ENCODE data around the gene SLC7A9.

The SLC7A9 gene

DNA sequence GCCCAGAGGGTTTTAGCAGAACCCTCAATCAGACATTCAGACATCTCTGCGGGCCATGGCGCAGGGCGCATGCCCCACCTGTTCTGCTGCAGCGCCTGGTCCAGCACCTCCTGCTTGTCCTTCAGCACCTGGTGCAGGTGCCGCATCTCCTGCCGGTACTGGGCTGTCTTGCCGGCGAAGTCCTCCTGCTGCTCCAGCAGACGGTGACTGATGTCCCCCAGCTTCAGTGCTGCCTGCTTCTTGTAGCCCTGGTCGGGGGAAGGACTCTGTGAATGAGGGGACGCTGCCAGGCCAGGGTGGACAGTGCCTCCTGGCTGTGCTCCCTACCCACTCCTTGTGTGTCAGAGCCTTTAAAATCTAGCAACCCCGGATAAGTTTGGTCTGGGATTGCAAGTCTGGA, 12.2 kb upstream of the SLC7A9 start:
- TF ChIP-seq, protein P1, sequence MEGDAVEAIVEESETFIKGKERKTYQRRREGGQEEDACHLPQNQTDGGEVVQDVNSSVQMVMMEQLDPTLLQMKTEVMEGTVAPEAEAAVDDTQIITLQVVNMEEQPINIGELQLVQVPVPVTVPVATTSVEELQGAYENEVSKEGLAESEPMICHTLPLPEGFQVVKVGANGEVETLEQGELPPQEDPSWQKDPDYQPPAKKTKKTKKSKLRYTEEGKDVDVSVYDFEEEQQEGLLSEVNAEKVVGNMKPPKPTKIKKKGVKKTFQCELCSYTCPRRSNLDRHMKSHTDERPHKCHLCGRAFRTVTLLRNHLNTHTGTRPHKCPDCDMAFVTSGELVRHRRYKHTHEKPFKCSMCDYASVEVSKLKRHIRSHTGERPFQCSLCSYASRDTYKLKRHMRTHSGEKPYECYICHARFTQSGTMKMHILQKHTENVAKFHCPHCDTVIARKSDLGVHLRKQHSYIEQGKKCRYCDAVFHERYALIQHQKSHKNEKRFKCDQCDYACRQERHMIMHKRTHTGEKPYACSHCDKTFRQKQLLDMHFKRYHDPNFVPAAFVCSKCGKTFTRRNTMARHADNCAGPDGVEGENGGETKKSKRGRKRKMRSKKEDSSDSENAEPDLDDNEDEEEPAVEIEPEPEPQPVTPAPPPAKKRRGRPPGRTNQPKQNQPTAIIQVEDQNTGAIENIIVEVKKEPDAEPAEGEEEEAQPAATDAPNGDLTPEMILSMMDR (IDR thresholded peaks at IDR 0.05; ENCODE audit: low read depth, low read length) = no peak
- no peak overlapping the region for H3K4me3 ChIP-seq (ENCODE audit: low read depth, low read length)

DNA sequence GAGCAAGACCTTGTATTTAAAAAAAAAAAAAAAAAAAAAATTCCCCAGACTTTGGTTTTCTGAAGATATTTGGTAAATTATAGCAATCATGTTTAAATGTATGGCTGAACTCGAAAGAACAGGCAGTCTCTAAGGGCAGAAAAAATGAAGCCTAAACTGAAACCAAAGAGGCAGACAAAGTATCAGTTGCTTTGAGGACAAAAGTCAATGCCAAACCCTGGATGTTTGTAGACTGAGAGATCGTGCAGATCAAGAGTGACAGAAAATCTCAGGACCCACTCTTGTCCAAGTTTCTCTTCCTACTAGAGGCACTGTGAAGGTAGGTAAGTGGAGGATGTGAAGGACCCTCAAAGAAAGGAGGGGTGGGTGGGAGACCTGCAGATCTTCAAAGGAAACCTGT, 11.1 kb upstream of the SLC7A9 start:
- TF ChIP-seq, protein P1 (IDR thresholded peaks at IDR 0.05; ENCODE audit: low read depth, low read length) = no peak

DNA sequence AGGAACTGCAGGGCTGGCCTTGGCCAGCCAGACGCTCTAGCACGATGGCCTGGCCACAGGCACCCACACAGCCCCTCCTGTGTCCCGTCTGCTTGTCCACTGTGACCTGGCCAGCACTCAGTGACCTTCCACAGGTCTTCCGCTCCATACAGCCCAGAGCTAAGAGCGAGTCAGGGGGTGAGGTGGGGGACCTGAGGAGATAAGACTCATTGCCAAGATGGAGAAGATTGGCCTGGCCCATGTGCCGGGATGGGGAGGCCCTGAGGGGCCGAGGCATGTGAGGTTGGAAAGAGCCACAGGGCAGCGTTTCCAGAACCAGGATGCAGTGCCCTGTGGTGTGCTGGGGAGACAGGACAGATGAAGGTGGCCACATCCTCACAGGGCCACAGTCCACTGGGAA, 10.2 kb upstream of the SLC7A9 start:
- TF ChIP-seq, protein P1 (IDR thresholded peaks at IDR 0.05; ENCODE audit: low read depth, low read length) = no peak

More for the DNA sequence above, 11.1 kb upstream of the SLC7A9 start:
- H3K4me3 ChIP-seq (ENCODE audit: low read depth, low read length) = no peak overlapping the region

DNA sequence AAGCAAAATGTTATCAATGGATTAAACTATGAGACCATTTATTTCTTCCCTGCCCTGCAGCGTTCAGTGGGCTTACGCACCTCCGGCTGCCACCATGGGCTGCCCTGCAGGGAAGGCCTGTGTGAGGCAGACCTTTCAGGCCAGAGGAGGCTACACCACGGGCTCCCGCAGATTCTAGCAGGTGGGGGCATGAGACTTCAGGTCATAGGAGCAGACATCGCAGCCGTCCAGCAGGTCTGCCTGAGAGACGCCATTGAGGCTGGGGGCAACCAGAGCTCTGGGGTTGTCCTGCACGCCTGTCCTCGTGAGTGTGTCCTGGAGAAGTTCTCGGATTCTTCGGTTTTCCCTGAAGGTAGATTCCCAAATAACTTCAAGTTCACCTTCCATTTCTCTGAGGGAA, 9.4 kb upstream of the SLC7A9 start:
- no peak overlapping the region for H3K4me3 ChIP-seq (ENCODE audit: low read depth, low read length)
- TF ChIP-seq, protein P1 (IDR thresholded peaks at IDR 0.05; ENCODE audit: low read depth, low read length) = no peak

More for the DNA sequence above, 10.2 kb upstream of the SLC7A9 start:
- H3K4me3 ChIP-seq (ENCODE audit: low read depth, low read length) = no peak overlapping the region

DNA sequence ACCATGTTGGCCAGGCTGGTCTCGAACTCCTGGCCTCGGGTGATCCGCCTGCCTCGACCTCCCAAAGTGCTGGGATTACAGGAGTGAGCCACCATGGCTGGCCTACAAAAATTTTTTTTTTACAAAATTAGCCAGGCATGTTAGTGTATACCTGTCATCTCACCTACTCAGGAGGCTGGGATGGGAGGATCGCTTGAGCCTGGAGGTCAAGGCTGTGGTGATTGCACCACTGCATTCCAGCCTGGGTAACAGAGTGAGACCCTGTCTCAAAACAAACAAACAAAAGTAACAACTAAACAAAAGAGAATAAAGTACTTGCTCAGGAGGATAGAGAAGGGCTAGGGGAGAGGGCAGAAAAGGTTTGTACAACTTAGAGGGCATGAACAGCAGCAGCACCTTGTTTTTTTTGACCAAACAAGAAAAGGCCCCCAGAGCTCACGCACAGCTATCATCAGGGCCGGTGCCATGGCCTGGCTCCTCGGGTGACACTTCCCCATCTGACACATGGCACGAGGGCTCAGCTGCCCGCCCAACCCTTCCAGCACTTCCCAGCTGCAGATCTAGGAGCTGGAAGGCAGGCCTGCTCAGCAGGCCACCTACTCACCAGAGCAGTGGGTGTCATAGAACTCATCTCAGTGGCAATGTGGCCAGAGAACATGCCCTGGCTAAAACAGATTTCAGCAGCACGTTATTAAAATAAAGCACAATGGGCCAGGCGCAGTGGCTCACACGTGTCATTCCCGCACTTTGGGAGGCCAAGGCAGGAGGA, 8.6 kb upstream of the SLC7A9 start:
- TF ChIP-seq, protein P1 (IDR thresholded peaks at IDR 0.05; ENCODE audit: low read depth, low read length) = no peak
- H3K4me3 ChIP-seq (ENCODE audit: low read depth, low read length) = no peak overlapping the region

DNA sequence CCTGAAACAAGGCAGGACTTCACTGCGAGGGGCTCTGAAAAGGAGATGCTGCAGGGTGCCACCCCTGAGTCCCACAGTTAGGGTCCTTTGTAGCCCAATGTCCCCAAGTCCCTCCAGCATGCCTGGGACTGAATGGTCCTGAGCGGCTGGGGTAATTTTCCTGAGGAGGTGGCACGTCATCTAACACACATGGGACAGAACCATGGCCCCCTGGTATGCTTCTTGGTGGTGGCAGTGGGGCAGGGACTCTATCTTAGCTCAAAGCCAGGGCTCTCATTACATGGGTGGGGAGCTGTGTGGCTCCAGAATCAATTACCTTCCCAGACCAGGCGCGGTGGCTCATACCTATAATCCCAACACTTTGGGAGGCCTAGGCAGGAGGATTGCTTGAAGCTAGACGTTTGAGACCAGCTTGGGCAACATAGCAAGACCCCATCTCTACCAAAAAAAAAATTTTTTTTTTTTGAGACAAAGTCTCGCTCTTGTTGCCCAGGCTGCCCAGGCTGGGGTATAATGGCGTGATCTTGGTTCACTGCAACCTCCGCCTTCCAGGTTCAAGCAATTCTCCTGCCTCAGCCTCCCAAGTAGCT, 7.9 kb upstream of the SLC7A9 start:
- TF ChIP-seq, protein P1 (IDR thresholded peaks at IDR 0.05; ENCODE audit: low read depth, low read length) = no peak
- no peak overlapping the region for H3K4me3 ChIP-seq (ENCODE audit: low read depth, low read length)

DNA sequence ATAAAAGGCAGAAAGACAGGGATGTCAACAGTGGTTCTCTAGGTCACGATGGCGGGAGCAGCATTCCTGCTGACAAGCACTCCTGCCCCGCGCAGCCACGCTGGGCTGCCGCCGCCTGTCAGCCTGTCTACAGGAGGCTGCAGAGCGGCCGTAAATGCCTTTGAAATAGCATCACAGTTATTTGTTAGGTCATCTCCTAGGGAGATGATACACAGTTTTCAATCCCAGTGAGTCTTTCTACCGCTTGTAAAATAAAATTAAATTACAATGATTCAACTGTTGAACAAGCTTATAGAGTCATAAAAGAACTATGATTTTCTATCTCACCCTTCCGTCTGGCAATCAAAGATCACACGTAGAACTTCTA, 7.3 kb upstream of the SLC7A9 start:
- H3K4me3 ChIP-seq (ENCODE audit: low read depth, low read length) = no peak overlapping the region
- TF ChIP-seq, protein P1 (IDR thresholded peaks at IDR 0.05; ENCODE audit: low read depth, low read length) = no peak
